Ovary (tissue), 3 donors: ENCODE results near the gene RMND5A.

Source experiments
- EP300 ChIP-seq: sonication (generic); formaldehyde crosslinking; IDR thresholded peaks from one replicate; pipeline ENCODE4 v1.6.1; 2017; ENCODE audit warnings: antibody characterized with exemption
- POLR2A ChIP-seq: fragments of 450-650 bp; IDR thresholded peaks from one replicate; pipeline ENCODE4 v1.6.1; 2017; ENCODE audit warnings: antibody characterized with exemption, mild to moderate bottlenecking, moderate library complexity
- TF ChIP-seq, protein P1 (sequence below), 3 donors: fragments of 450-650 bp in 2 of 3; fragments of 200-600 bp in 1 of 3; IDR thresholded peaks; one replicate each; pipeline versions ENCODE4 v1.5.1 to v1.8.0; 2016 to 2022; ENCODE audit warnings: antibody characterized with exemption in 3 of 3, mild to moderate bottlenecking in 1 of 3
- donor health status: DM: no; HTN: no; CAD: no.

GRCh38 chr2:86786001-86786536, 66.0 kb downstream of the RMND5A start:
- TF ChIP-seq, protein P1, sequence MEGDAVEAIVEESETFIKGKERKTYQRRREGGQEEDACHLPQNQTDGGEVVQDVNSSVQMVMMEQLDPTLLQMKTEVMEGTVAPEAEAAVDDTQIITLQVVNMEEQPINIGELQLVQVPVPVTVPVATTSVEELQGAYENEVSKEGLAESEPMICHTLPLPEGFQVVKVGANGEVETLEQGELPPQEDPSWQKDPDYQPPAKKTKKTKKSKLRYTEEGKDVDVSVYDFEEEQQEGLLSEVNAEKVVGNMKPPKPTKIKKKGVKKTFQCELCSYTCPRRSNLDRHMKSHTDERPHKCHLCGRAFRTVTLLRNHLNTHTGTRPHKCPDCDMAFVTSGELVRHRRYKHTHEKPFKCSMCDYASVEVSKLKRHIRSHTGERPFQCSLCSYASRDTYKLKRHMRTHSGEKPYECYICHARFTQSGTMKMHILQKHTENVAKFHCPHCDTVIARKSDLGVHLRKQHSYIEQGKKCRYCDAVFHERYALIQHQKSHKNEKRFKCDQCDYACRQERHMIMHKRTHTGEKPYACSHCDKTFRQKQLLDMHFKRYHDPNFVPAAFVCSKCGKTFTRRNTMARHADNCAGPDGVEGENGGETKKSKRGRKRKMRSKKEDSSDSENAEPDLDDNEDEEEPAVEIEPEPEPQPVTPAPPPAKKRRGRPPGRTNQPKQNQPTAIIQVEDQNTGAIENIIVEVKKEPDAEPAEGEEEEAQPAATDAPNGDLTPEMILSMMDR (IDR thresholded peaks at IDR 0.05), result no peak
- TF ChIP-seq POLR2A, result no peak
- TF ChIP-seq EP300, result no peak
